ENCODE results near the gene COA1. TPM values are rescaled to one million over a fixed set of nuclear protein-coding genes. Genes with fewer than 3 reads are reported as not detected.

The COA1 gene
- polyA plus RNA-seq, 1 donor from 2014 or later: 157 TPM

- Histone ChIP-seq H3K4me2 (ENCODE audit: low read length) (no peak overlapping the region), H2AFZ (ENCODE audit: low read depth, low read length) (no peak overlapping the region), H3K27ac (ENCODE audit: low read length) (no peak overlapping the region), H3K79me2 (replicated peaks; ENCODE audit: insufficient read depth, low read length) (no peaks in the 10 kb centered on the region), H3K36me3 (ENCODE audit: insufficient read depth, low read length) (no peaks in the 10 kb centered on the region), H3K27me3 (ENCODE audit: insufficient read depth, low read depth, low read length) (no peaks in the 10 kb centered on the region), H3F3A (ENCODE audit: insufficient read depth, low read length, poor library complexity, severe bottlenecking) (no peaks in the 10 kb centered on the region), H3K9me2 (ENCODE audit: insufficient read depth, low read length) (no peaks in the 10 kb centered on the region), H4K20me1 (ENCODE audit: insufficient read depth) (no peaks in the 10 kb centered on the region), H3K9ac (ENCODE audit: low read length) (no peak overlapping the region), H3K9me3 (ENCODE audit: low read length) (no peaks in the 10 kb centered on the region), H3K4me3 (ENCODE audit: low read length) (no peak overlapping the region)
- TF ChIP-seq EZH2 (IDR thresholded peaks at IDR 0.05; ENCODE audit: borderline replicate concordance, insufficient read depth, low read length, poor library complexity, severe bottlenecking) (no peak), POLR2AphosphoS5 (IDR thresholded peaks at IDR 0.05) (no peak), REST (IDR thresholded peaks at IDR 0.05; ENCODE audit: borderline replicate concordance) (no peak), EP300 (conservative IDR thresholded peaks at IDR 0.05; ENCODE audit: poor library complexity, severe bottlenecking) (no peak), TAF1 (IDR thresholded peaks at IDR 0.05; ENCODE audit: low read depth) (no peak), MXI1 (conservative IDR thresholded peaks at IDR 0.05; ENCODE audit: poor library complexity, severe bottlenecking) (no peak), CTCF (IDR thresholded peaks at IDR 0.05; ENCODE audit: poor library complexity, severe bottlenecking) (no peak), RAD21 (conservative IDR thresholded peaks at IDR 0.05) (no peak), SMC3 (conservative IDR thresholded peaks at IDR 0.05; ENCODE audit: poor library complexity) (no peak)
These were observed 120.2 kb downstream of the COA1 start for GRCh38 chr7:43609097-43609496.

- Histone ChIP-seq H3K4me3 (ENCODE audit: low read length) (no peak overlapping the region), H3K79me2 (replicated peaks; ENCODE audit: insufficient read depth, low read length) (no peaks in the 10 kb centered on the region), H3K4me2 (ENCODE audit: low read length) (no peak overlapping the region), H3K36me3 (ENCODE audit: insufficient read depth, low read length) (no peaks in the 10 kb centered on the region), H3K27me3 (ENCODE audit: insufficient read depth, low read depth, low read length) (no peaks in the 10 kb centered on the region), H3K9me3 (ENCODE audit: low read length) (no peaks in the 10 kb centered on the region), H4K20me1 (ENCODE audit: insufficient read depth) (no peaks in the 10 kb centered on the region), H3K9me2 (ENCODE audit: insufficient read depth, low read length) (no peaks in the 10 kb centered on the region), H3K27ac (ENCODE audit: low read length) (no peak overlapping the region), H2AFZ (ENCODE audit: low read depth, low read length) (no peak overlapping the region), H3F3A (ENCODE audit: insufficient read depth, low read length, poor library complexity, severe bottlenecking) (no peaks in the 10 kb centered on the region), H3K9ac (ENCODE audit: low read length) (no peak overlapping the region)
- TF ChIP-seq RAD21 (conservative IDR thresholded peaks at IDR 0.05) (no peak), TAF1 (IDR thresholded peaks at IDR 0.05; ENCODE audit: low read depth) (no peak), SMC3 (conservative IDR thresholded peaks at IDR 0.05; ENCODE audit: poor library complexity) (no peak), MXI1 (conservative IDR thresholded peaks at IDR 0.05; ENCODE audit: poor library complexity, severe bottlenecking) (no peak), REST (IDR thresholded peaks at IDR 0.05; ENCODE audit: borderline replicate concordance) (no peak), CTCF (IDR thresholded peaks at IDR 0.05; ENCODE audit: poor library complexity, severe bottlenecking) (no peak), POLR2AphosphoS5 (IDR thresholded peaks at IDR 0.05) (no peak)
These were observed 125.1 kb downstream of the COA1 start for GRCh38 chr7:43604251-43604650.

Measured in neural cell (in vitro differentiated cells).